Endothelial cell (in vitro differentiated cells): ENCODE data around the gene C1GALT1. TPM values are rescaled to one million over a fixed set of nuclear protein-coding genes. Genes with fewer than 3 reads are reported as not detected.
"Not testable (repeated sequence)": the region's sequence is repeated elsewhere in the genome, so short reads cannot be mapped to it uniquely, and the experiment has no call there.

Experiments
- DNase-seq: peaks from one replicate; pipeline ENCODE4 v3.0.0; 2021; ENCODE audit warnings: low spot score
- H3K27ac Mint-ChIP-seq: one replicate; pipeline ENCODE4 v1.8.0; 2021; ENCODE audit warnings: mixed read lengths, inconsistent platforms; ENCODE audit not compliant: unreplicated experiment
- H3K27me3 Mint-ChIP-seq: one replicate; pipeline ENCODE4 v1.8.0; 2021; ENCODE audit warnings: mild to moderate bottlenecking, moderate library complexity, mixed read lengths, inconsistent platforms; ENCODE audit not compliant: unreplicated experiment
- H3K36me3 Mint-ChIP-seq: one replicate; pipeline ENCODE4 v1.8.0; 2021; ENCODE audit warnings: mild to moderate bottlenecking, low read depth, mixed read lengths, inconsistent platforms; ENCODE audit not compliant: unreplicated experiment
- H3K4me1 Mint-ChIP-seq: one replicate; pipeline ENCODE4 v1.8.0; 2021; ENCODE audit warnings: mild to moderate bottlenecking, mixed read lengths, inconsistent platforms; ENCODE audit not compliant: unreplicated experiment
- H3K4me3 Mint-ChIP-seq: one replicate; pipeline ENCODE4 v1.8.0; 2021; ENCODE audit warnings: mild to moderate bottlenecking, mixed read lengths, inconsistent platforms; ENCODE audit not compliant: unreplicated experiment
- H3K9me3 Mint-ChIP-seq: one replicate; pipeline ENCODE4 v1.8.0; 2021; ENCODE audit warnings: mixed read lengths, inconsistent platforms; ENCODE audit not compliant: unreplicated experiment
- total RNA-seq: library from RNA; stranded (reverse); fragmentation: NEBNext Ultra II Directional; extraction: Animal tissue kit (Norgen Biotek cat#: 25700); gene quantifications from one replicate; pipeline ENCODE4 v1.2.1, GENCODE V29; 2021; ENCODE audit not compliant: unreplicated experiment
- TF ChIP-seq, protein P1 (sequence below): fragments of 200-600 bp; sonication (generic); IDR thresholded peaks from one replicate; pipeline ENCODE4 v1.5.0; 2021; ENCODE audit warnings: antibody characterized with exemption; ENCODE audit not compliant: unreplicated experiment

Gene C1GALT1
- total RNA-seq, 1 donor from 2014 or later: 39.7 TPM

DNA sequence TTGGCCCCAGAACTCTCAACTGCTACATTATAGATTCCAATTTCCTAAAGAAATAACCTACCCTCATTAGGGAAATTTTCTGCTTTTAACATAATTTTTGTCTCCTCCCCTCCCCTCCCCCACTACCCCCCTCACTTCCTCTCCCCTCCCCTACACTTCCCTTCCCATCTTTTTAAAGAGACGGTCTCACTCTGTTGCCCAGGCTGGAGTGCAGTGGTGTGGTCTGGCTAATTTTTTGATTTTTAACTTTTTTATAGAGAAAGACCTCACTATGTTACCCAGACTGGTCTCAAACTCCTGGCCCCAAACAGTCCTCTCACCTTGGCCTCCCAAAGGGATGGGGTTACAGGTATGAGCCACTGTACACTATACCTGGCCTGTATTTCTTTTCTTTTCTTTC lies 30.5 kb upstream of the C1GALT1 start:
- H3K9me3 Mint-ChIP-seq: peaks cover 5% of the 10 kb centered on the region
- no peak overlapping the region for H3K4me3 Mint-ChIP-seq
- DNase-seq: no peak
- H3K27ac Mint-ChIP-seq: no peak overlapping the region
- H3K27me3 Mint-ChIP-seq: peaks cover 1% of the 10 kb centered on the region
- TF ChIP-seq, protein P1, sequence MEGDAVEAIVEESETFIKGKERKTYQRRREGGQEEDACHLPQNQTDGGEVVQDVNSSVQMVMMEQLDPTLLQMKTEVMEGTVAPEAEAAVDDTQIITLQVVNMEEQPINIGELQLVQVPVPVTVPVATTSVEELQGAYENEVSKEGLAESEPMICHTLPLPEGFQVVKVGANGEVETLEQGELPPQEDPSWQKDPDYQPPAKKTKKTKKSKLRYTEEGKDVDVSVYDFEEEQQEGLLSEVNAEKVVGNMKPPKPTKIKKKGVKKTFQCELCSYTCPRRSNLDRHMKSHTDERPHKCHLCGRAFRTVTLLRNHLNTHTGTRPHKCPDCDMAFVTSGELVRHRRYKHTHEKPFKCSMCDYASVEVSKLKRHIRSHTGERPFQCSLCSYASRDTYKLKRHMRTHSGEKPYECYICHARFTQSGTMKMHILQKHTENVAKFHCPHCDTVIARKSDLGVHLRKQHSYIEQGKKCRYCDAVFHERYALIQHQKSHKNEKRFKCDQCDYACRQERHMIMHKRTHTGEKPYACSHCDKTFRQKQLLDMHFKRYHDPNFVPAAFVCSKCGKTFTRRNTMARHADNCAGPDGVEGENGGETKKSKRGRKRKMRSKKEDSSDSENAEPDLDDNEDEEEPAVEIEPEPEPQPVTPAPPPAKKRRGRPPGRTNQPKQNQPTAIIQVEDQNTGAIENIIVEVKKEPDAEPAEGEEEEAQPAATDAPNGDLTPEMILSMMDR: no peak
- H3K4me1 Mint-ChIP-seq: no peaks in the 10 kb centered on the region
- no peaks in the 10 kb centered on the region for H3K36me3 Mint-ChIP-seq

DNA sequence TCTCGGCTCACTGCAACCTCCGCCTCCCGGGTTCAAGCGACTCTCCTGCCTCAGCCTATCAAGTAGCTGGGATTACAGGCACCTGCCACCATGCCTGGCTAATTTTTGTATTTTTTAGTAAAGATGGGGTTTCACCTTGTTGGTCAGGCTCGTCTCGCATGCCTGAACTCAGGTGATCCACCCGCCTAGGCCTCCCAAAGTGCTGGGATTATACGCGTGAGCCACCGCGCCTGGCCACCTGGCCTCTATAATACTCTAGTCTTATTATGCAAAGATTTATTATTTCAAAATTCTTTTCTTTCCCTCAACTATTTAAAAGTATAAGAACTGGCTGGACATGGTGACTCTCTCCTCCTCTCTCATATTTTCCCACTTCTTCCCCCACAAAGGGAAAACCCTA lies 30.0 kb upstream of the C1GALT1 start:
- Mint-ChIP-seq H3K9me3 (peaks cover 5% of the 10 kb centered on the region), H3K4me3 (no peak overlapping the region), H3K27ac (no peak overlapping the region), H3K36me3 (no peaks in the 10 kb centered on the region), H3K4me1 (no peaks in the 10 kb centered on the region), H3K27me3 (peaks cover 1% of the 10 kb centered on the region)
- no peak for DNase-seq
- TF ChIP-seq, protein P1: no peak

DNA sequence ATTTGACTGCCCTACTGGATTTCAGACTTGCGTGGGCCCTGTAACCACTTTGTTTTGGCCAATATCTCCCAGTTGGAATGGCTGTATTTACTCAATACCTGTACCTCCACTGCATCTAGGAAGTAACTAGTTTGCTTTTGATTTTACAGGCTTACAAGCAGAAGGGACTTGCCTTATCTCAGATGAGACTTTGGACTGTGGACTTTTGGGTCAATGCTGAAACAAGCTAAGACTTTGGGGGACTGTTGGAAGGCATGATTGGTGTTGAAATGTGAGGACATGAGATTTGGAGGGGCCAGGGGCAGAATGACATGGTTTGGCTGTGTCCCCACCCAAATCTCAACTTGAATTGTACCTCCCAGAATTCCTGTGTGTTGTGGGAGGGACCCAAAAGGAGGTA lies 28.0 kb upstream of the C1GALT1 start:
- not testable (repeated sequence) for H3K27ac Mint-ChIP-seq, H3K4me3 Mint-ChIP-seq, DNase-seq, H3K36me3 Mint-ChIP-seq, H3K27me3 Mint-ChIP-seq, H3K4me1 Mint-ChIP-seq, H3K9me3 Mint-ChIP-seq

DNA sequence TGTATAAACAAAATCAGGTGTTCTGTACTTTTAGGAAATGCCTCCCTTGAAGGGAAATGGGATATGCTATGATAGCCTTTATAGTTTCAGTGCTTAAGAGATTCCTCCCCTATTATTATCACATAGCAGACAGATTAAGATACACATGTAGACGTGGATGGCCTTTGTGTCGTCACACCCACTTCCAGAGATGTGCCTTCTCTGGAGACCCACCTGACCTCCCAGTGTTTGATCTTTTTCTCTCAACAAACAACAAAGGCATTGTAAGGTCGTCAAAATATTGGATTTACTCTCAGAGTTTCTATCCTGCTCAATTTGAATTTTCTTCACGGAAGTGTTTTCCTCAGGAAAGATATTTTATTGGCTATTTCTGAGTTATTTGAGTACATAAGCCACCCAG lies 25.7 kb upstream of the C1GALT1 start:
- Mint-ChIP-seq H3K27me3 (peaks cover 1% of the 10 kb centered on the region), H3K36me3 (no peaks in the 10 kb centered on the region), H3K4me1 (peaks cover 14% of the 10 kb centered on the region), H3K27ac (no peak overlapping the region), H3K9me3 (peaks cover 5% of the 10 kb centered on the region), H3K4me3 (no peak overlapping the region)
- TF ChIP-seq, protein P1: no peak
- DNase-seq: no peak

DNA sequence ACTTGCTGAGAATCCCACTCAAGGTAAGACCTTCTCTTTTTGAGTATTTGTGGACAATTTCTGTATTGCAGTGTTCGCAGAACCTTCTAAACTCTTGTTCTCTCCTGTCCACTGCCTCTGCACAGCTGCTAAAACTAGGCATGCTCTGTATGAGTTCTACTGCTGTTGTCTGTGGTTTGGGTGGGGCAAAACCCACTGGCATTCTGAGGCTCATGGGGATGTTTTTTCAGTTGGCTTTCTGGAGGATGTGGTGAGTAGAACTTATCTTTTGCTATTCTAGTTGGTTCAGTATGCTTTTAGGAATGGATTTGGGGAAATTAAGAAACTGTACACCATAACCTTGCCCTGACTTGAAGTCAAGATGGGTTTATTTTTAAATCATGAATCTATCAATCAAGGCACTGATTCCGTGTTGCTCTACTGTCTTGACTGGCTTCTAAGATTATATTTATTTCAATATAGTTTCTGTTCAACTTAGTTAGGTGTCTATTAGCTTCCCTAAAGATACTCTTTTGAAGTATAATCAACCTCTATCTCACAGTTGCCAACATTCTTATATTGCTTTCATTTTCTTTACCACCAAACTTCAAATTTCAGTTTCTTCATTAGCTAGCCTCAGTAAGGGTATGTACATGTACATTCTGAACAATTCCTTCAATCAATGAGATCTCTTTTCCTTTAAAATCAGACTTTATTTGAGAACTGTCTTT lies 25.0 kb upstream of the C1GALT1 start:
- no peak for DNase-seq
- Mint-ChIP-seq H3K4me1 (peaks cover 14% of the 10 kb centered on the region), H3K27me3 (peaks cover 1% of the 10 kb centered on the region), H3K27ac (no peak overlapping the region), H3K9me3 (peaks cover 5% of the 10 kb centered on the region), H3K36me3 (no peaks in the 10 kb centered on the region), H3K4me3 (no peak overlapping the region)
- TF ChIP-seq, protein P1: no peak
